GM12892 (cell line): ENCODE results near the gene ERGIC1.
"Not testable (repeated sequence)": the region's sequence is repeated elsewhere in the genome, so short reads cannot be mapped to it uniquely, and the experiment has no call there.

Experiments
- DNase-seq: peaks from one replicate; pipeline ENCODE4 v3.0.0; 2011; ENCODE audit not compliant: insufficient read length
- FAIRE-seq: peaks from 2 replicates; lab custom pipeline; 2011; peaks lifted over from hg19 to GRCh38; lab: Jason Lieb, UNC
- POLR2A ChIP-seq: IDR thresholded peaks from 2 replicates; pipeline ENCODE4 v1.6.1; 2011; ENCODE audit warnings: low read depth, low read length, control low read depth
- POLR2AphosphoS5 ChIP-seq: IDR thresholded peaks from 2 replicates; pipeline ENCODE4 v1.6.1; 2011; ENCODE audit warnings: low read depth, low read length, control low read depth
- TAF1 ChIP-seq: IDR thresholded peaks from 2 replicates; pipeline ENCODE4 v1.6.1; 2011; ENCODE audit warnings: low read depth, mild to moderate bottlenecking, control low read depth, low read length, borderline replicate concordance

Gene ERGIC1

GRCh38 chr5:172854971-172855370 lies 20.9 kb downstream of the ERGIC1 start:
- DNase-seq = no peak
- no peak for FAIRE-seq
- TF ChIP-seq POLR2AphosphoS5 (no peak), POLR2A (no peak), TAF1 (no peak)

- DNase-seq = no peak
- TF ChIP-seq POLR2AphosphoS5 (no peak), TAF1 (no peak), POLR2A (no peak)
- no peak for FAIRE-seq
Measured at GRCh38 chr5:172855597-172856292, 21.7 kb downstream of the ERGIC1 start.

GRCh38 chr5:172856336-172856735 lies 22.3 kb downstream of the ERGIC1 start:
- TF ChIP-seq POLR2A = no peak
- no peak for TF ChIP-seq TAF1
- no peak for TF ChIP-seq POLR2AphosphoS5
- DNase-seq (no peak), FAIRE-seq (no peak)

GRCh38 chr5:172857982-172858381 lies 23.9 kb downstream of the ERGIC1 start:
- DNase-seq (no peak), FAIRE-seq (no peak)
- TF ChIP-seq POLR2AphosphoS5 = no peak
- no peak for TF ChIP-seq POLR2A
- no peak for TF ChIP-seq TAF1

GRCh38 chr5:172858511-172858989 lies 24.5 kb downstream of the ERGIC1 start:
- FAIRE-seq (no peak), DNase-seq (no peak)
- TF ChIP-seq TAF1 (no peak), POLR2A (no peak), POLR2AphosphoS5 (no peak)

- TF ChIP-seq TAF1 = no peak
- DNase-seq = no peak
- FAIRE-seq = no peak
Measured at GRCh38 chr5:172858990-172859811, 25.1 kb downstream of the ERGIC1 start.

GRCh38 chr5:172859966-172860365 lies 25.9 kb downstream of the ERGIC1 start:
- FAIRE-seq (no peak), DNase-seq (no peak)
- TF ChIP-seq POLR2AphosphoS5 (no peak), POLR2A (no peak), TAF1 (no peak)

GRCh38 chr5:172860520-172861443 lies 26.7 kb downstream of the ERGIC1 start:
- FAIRE-seq (no peak), DNase-seq (no peak)
- no peak for TF ChIP-seq POLR2AphosphoS5
- TF ChIP-seq POLR2A = no peak
- no peak for TF ChIP-seq TAF1

GRCh38 chr5:172861461-172861860 lies 27.4 kb downstream of the ERGIC1 start:
- DNase-seq (no peak), FAIRE-seq (no peak)
- TF ChIP-seq POLR2A = no peak
- TF ChIP-seq POLR2AphosphoS5 = no peak
- TF ChIP-seq TAF1 = no peak

GRCh38 chr5:172862165-172862801 lies 28.2 kb downstream of the ERGIC1 start:
- FAIRE-seq = no peak
- no peak for TF ChIP-seq POLR2A
- TF ChIP-seq POLR2AphosphoS5 = no peak
- no peak for TF ChIP-seq TAF1

GRCh38 chr5:172864171-172864570 lies 30.1 kb downstream of the ERGIC1 start:
- FAIRE-seq, DNase-seq: not testable (repeated sequence)

More at GRCh38 chr5:172862165-172862801, 28.2 kb downstream of the ERGIC1 start:
- no peak for DNase-seq
